ENCODE results near the gene TIMM13. TPM values are rescaled to one million over a fixed set of nuclear protein-coding genes. Genes with fewer than 3 reads are reported as not detected.
"Not testable (repeated sequence)": the region's sequence is repeated elsewhere in the genome, so short reads cannot be mapped to it uniquely, and the experiment has no call there.

Gene TIMM13
- total RNA-seq, 2 experiments from 2014 or later = 69.0 to 72.0 TPM

DNA sequence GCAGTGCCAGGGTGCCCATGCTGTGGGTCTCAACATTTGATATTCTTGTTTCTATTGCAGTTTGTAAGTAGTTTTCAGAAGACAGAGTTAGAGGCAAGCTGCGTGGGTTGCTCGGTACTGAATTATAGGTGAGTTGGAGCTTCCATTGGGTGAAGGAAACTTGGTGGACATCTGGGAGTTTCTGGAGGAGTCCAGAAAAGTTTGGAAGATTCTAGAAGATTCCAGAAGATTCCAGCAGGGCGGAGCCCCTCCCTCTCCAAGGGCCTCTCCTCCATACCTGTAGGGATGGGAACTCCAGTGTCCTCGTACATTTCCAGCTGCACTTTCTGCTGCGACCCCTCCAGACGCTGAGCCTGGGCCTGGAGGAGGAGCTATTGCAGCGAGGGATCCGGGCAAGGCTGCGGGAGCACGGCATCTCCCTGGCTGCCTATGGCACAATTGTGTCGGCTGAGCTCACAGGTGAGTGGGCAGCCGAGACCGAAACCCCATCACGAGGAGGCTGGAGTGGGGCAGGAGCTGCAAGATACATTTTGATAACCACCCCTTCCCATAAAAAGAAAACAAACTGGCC is 28.6 kb downstream of the TIMM13 start:
- H3K9me3 Mint-ChIP-seq = no peaks in the 10 kb centered on the region
- DNase-seq = no peak
- no peaks in the 10 kb centered on the region for H3K27me3 Mint-ChIP-seq
- intact Hi-C loops (cut with micrococcal nuclease) = no loop called here
- no peak overlapping the region for H3K27ac Mint-ChIP-seq
- POLR2A ChIA-PET = no interaction called here
- peaks cover 8% of the 10 kb centered on the region for H3K4me1 Mint-ChIP-seq (ENCODE audit: low read depth)
- CTCF ChIA-PET = no interaction called here
- H3K36me3 Mint-ChIP-seq = no peaks in the 10 kb centered on the region
- H3K4me3 Mint-ChIP-seq = no peak overlapping the region

DNA sequence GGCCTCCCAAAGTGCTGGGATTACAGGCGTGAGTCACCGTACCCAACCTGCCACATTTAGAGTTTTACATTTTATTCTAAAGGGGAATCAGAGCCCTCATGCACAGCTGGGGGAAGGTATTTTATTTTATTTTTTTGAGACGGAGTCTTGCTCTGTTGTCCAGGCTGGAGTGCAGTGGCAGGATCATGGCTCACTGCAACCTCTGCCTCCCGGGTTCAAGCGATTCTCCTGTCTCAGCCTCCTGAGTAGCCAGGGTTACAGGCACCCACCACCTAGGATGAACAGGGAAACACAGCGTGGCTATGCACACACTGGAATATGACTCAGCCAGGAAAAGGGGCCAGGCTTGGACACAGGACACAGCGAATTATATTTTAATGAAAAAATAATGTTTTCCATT is 30.2 kb downstream of the TIMM13 start:
- H3K27ac Mint-ChIP-seq; H3K4me1 Mint-ChIP-seq (ENCODE audit: low read depth); DNase-seq; H3K27me3 Mint-ChIP-seq; H3K36me3 Mint-ChIP-seq; intact Hi-C loops (cut with micrococcal nuclease); H3K4me3 Mint-ChIP-seq; H3K9me3 Mint-ChIP-seq; POLR2A ChIA-PET: not testable (repeated sequence)
- CTCF ChIA-PET = interaction anchor here (0.7 kb wide), 2 partner anchors 211 to 261 kb away, joined by 3 read pairs; no protein-coding TSS in a partner anchor

DNA sequence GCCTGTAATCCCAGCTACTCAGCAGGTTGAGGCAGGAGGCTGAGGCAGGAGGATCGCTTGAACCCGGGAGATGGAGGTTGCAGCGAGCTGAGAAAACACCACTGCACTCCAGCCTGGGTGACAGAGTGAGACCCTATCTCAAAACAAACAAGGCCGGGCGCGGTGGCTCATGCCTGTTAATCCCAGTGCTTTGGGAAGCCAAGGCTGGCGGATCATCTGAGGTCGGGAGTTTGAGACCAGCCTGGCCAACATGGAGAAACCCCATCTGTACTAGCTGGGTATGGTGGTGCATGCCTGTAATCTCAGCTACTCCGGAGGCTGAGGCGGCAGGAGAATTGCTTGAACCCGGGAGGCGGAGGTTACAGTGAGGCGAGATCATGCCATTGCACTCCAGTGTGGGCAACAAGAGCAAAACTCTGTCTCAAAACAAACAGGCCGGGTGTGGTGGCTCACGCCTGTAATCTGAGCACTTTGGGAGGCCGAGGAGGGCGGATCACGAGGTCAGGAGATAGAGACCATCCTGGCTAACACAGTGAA is 32.0 kb downstream of the TIMM13 start:
- H3K4me1 Mint-ChIP-seq (ENCODE audit: low read depth) = peaks cover 10% of the 10 kb centered on the region
- H3K9me3 Mint-ChIP-seq, H3K36me3 Mint-ChIP-seq, H3K27me3 Mint-ChIP-seq, CTCF ChIA-PET, POLR2A ChIA-PET, H3K27ac Mint-ChIP-seq, DNase-seq, H3K4me3 Mint-ChIP-seq: not testable (repeated sequence)
- intact Hi-C loops (cut with micrococcal nuclease) = loop anchor here (2.0 kb wide), 1 partner anchor 217 kb away; no protein-coding TSS in a partner anchor

DNA sequence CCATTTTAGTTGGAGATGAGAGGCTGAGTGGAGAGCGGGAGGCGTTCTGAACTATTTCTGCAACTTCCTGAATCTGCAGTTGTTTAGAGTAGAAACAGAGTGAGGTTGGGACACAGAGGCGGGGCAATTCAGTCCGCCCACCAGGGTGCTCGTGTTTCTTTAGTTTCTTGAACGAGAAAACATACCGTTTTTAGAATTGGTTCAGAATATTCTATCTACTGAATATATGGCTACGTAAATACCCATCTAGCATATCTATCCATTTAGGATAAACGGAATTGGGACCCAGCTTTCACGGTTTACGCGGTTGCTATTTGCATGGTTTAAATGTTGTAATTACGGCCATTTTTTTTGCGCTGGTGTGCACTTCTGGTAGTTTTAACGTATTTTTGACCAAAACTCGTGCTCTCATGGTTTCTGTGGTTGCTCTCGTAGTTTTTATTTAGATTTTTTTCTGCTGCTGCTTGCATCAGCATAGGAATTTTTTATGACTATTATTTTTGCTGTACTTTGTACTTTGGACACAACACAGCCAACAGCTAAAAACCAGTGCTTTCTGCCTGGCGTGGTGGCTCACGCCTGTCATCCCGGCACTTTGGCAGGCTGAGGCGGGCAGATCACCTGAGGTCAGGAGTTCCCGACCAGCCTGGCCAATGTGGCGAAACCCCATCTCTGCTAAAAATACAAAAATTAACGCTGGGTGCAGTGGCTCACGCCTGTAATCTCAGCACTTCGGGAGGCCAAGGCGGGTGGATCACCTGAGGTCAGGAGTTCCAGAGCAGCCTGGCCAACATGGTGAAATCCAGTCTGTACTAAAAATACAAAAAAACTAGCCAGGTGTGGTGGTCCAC is 32.7 kb downstream of the TIMM13 start:
- Mint-ChIP-seq H3K27me3 (no peaks in the 10 kb centered on the region), H3K4me3 (peak overlapping the region; percentile 59), H3K9me3 (no peaks in the 10 kb centered on the region), H3K4me1 (ENCODE audit: low read depth) (peaks cover 10% of the 10 kb centered on the region), H3K27ac (no peak overlapping the region), H3K36me3 (no peaks in the 10 kb centered on the region)
- ChIA-PET POLR2A (no interaction called here), CTCF (interaction anchor here (0.8 to 3.6 kb wide), 5 partner anchors 67 to 242 kb away, joined by 3 to 15 read pairs (median 3); partner anchors contain the start of gene LSM7)
- intact Hi-C loops (cut with micrococcal nuclease) = loop anchor here (2.0 to 5.0 kb wide), 2 partner anchors 122 to 218 kb away; no protein-coding TSS in a partner anchor
- peak; percentile 31 for DNase-seq

DNA sequence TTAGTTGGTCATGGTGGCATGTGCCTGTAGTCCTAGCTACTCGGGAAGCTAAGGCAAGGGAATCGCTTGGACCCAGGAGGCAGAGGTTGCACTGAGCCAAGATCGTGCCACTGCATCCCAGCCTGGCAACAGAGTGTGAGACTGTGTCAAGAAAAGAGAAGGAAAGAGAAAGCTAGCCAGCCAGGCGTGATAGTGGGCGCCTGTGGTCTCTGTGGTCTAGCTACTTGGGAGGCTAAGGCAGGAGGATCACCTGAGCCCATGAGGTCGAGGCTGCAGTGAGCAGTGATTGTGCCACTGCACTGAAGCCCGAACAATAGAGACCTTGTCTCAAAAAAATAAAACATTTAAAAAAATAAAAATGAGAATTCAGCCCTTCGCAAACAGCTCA is 33.3 kb downstream of the TIMM13 start:
- ChIA-PET POLR2A (no interaction called here), CTCF (interaction anchor here (0.8 to 3.6 kb wide), 5 partner anchors 66 to 243 kb away, joined by 3 to 15 read pairs (median 3); partner anchors contain the start of gene LSM7)
- intact Hi-C loops (cut with micrococcal nuclease) = loop anchor here (2.0 to 5.0 kb wide), 2 partner anchors 122 to 219 kb away; no protein-coding TSS in a partner anchor
- Mint-ChIP-seq H3K4me3 (peak overlapping the region; percentile 59), H3K4me1 (ENCODE audit: low read depth) (peaks cover 10% of the 10 kb centered on the region), H3K36me3 (no peaks in the 10 kb centered on the region), H3K27ac (peak overlapping the region; percentile 29), H3K27me3 (no peaks in the 10 kb centered on the region), H3K9me3 (no peaks in the 10 kb centered on the region)
- peak; percentile 48 for DNase-seq

DNA sequence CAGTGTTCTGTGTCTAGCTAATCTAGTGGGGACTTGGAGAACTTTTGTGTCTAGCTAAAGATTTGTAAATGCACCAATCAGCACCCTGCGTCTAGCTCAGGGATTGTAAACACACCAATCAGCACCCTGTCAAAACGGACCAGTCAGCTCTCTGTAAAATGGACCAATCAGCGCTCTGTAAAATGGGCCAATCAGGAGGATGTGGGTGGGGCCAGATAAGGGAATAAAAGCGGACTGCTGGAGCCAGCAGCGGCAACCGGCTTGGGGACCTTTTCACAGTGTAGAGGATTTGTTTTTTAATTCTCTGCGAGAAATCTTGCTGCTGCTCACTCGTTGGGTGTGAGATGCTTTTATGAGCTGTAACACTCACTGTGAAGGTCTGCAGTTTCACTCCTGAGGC is 34.5 kb downstream of the TIMM13 start:
- H3K4me3 Mint-ChIP-seq, H3K36me3 Mint-ChIP-seq, H3K27me3 Mint-ChIP-seq, H3K9me3 Mint-ChIP-seq, H3K27ac Mint-ChIP-seq, POLR2A ChIA-PET: not testable (repeated sequence)
- DNase-seq = peak; percentile 30
- intact Hi-C loops (cut with micrococcal nuclease) = loop anchor here (5.0 kb wide), 1 partner anchor 121 kb away; no protein-coding TSS in a partner anchor
- H3K4me1 Mint-ChIP-seq (ENCODE audit: low read depth) = peaks cover 10% of the 10 kb centered on the region
- CTCF ChIA-PET = interaction anchor here (0.6 to 3.6 kb wide), 16 partner anchors 9 to 338 kb away, joined by 3 to 15 read pairs (median 4); partner anchors contain the start of gene AP3D1

DNA sequence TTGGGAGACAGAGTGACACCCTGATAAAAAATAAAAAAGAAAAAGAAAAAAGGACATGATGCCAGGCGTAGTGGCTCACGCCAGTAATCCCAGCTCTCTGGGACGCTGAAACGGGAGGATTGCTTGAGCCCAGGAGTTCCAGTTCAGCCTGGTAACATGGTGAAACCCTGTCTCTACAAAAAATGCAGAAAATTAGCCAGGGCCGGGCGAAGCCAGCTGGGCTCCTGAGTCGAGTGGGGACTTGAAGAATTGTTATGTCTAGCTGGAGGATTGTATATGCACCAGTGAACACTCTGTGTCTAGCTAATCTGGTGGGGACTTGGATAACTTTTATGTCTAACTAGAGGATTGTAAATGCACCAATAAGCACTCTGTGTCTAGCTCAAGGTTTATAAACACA is 35.0 kb downstream of the TIMM13 start:
- ChIA-PET POLR2A (no interaction called here), CTCF (interaction anchor here (0.6 to 3.6 kb wide), 20 partner anchors 8 to 339 kb away, joined by 3 to 15 read pairs (median 3); partner anchors contain the start of gene AP3D1)
- Mint-ChIP-seq H3K4me1 (ENCODE audit: low read depth) (peaks cover 10% of the 10 kb centered on the region), H3K27me3 (no peaks in the 10 kb centered on the region), H3K27ac (no peak overlapping the region), H3K9me3 (no peaks in the 10 kb centered on the region), H3K4me3 (no peak overlapping the region), H3K36me3 (no peaks in the 10 kb centered on the region)
- intact Hi-C loops (cut with micrococcal nuclease) = loop anchor here (5.0 kb wide), 1 partner anchor 120 kb away; no protein-coding TSS in a partner anchor
- no peak for DNase-seq

DNA sequence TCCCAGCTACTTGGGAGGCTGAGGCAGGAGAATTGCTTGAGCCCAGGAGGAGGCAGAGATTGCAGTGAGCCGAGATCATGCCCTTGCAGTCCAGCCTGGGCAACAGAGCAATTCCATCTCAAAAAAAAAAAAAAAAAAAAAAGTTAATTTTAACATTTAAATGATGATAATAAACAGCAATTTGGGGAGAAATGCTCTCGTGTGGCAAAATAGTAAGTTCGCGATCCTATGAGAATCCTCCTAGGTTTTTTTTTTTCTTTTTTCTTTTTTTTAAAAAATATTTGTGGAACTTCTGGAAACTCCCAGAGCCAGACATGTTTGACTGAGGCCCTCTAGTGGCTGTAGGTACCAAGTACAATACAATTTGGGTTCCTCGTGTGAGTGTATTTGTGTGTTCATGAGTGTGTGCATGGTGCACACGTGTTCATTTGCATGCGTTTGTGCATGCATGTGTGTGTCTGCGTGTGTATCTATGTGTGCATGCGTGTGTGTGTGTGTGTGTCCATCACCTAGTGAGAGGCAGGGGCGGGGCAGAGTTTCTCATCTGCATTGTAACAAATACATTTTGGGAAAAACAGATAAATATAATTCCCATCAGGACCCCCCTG is 36.2 kb downstream of the TIMM13 start:
- ChIA-PET POLR2A (no interaction called here), CTCF (interaction anchor here (0.6 to 3.6 kb wide), 10 partner anchors 11 to 384 kb away, joined by 3 to 15 read pairs (median 4); no protein-coding TSS in a partner anchor)
- intact Hi-C loops (cut with micrococcal nuclease) = loop anchor here (1.0 to 5.0 kb wide), 3 partner anchors 119 to 235 kb away; partner anchors contain the start of genes PLEKHJ1 and SF3A2
- no peaks in the 10 kb centered on the region for H3K9me3 Mint-ChIP-seq
- DNase-seq = peak; percentile 45
- H3K36me3 Mint-ChIP-seq = no peaks in the 10 kb centered on the region
- H3K27ac Mint-ChIP-seq = no peak overlapping the region
- H3K4me3 Mint-ChIP-seq = no peak overlapping the region
- H3K27me3 Mint-ChIP-seq = no peaks in the 10 kb centered on the region
- peaks cover 10% of the 10 kb centered on the region for H3K4me1 Mint-ChIP-seq (ENCODE audit: low read depth)

DNA sequence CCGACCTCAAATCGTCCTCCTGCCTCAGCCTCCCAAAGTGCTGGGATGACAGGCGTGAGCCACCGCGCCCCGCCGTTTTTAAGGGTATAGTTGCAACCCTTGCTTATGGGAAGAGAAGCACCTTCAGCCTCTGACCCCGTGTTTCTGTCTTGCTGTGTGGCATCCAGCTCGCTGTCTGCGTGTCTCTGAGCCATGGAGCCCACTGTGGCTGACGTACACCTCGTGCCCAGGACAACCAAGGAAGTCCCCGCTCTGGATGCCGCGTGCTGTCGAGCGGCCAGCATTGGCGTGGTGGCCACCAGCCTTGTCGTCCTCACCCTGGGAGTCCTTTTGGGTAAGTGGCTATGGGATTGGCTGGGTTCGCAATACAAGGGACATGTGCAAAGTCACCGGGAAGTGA is 37.8 kb downstream of the TIMM13 start:
- Mint-ChIP-seq H3K4me1 (ENCODE audit: low read depth) (peaks cover 7% of the 10 kb centered on the region), H3K27me3 (no peaks in the 10 kb centered on the region), H3K27ac (no peak overlapping the region), H3K36me3 (no peaks in the 10 kb centered on the region), H3K9me3 (no peaks in the 10 kb centered on the region), H3K4me3 (no peak overlapping the region)
- DNase-seq = no peak
- intact Hi-C loops (cut with micrococcal nuclease) = no loop called here
- POLR2A ChIA-PET = no interaction called here
- CTCF ChIA-PET = no interaction called here

DNA sequence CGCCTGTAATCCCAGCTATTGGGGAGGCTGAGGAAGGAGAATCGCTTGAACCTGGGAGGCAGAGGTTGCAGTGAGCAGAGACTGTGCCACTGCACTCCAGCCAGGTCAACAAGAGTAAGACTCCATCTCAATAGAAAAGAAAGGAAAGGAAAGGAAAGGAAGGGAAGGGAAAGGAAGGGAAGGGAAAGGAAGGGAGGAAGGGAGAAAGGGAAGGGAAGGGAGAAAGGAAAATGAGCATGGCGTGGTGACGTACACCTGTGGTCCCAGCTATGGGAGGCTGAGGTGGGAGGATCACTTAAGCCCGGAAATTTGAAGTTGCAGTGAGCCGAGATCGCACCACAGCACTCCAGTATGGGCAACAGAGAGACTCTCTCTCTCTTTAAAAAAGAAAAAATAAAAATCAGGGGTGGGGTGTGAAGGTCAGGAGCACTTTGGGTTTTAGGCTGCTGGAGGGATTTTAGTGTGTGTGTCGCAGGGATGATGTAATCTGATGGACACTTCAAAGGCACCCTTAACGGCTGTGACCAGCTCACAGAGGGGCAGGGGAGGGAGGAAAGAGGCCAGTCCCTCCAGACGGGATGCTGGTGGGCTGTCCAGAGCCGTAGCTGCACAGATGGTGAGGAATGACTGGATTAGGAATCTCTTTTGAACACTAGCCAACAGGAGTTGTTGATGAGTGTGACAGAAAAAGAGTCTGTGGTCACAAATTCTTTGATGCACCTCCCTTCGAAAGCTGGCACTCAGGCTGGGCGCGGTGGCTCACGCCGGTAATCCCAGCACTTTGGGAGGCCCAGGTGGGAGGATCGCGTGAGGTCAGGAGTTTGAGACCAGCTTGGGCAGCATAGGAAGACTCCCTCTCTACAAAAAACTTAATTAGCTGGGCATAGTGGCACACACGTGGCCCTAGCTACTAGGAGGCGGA is 39.8 kb downstream of the TIMM13 start:
- no peaks in the 10 kb centered on the region for H3K9me3 Mint-ChIP-seq
- ChIA-PET CTCF (interaction anchor here (0.6 kb wide), 1 partner anchor 364 kb away, joined by 3 read pairs; no protein-coding TSS in a partner anchor), POLR2A (no interaction called here)
- H3K27ac Mint-ChIP-seq = no peak overlapping the region
- no peaks in the 10 kb centered on the region for H3K27me3 Mint-ChIP-seq
- H3K4me3 Mint-ChIP-seq = no peak overlapping the region
- no peak for DNase-seq
- peaks cover 2% of the 10 kb centered on the region for H3K4me1 Mint-ChIP-seq (ENCODE audit: low read depth)
- no peaks in the 10 kb centered on the region for H3K36me3 Mint-ChIP-seq
- intact Hi-C loops (cut with micrococcal nuclease) = no loop called here
